Spleen (tissue), 11 donors: ENCODE measurements around the gene C1orf198. TPM values are rescaled to one million over a fixed set of nuclear protein-coding genes. Genes with fewer than 3 reads are reported as not detected.

Experiments used
- DNase-seq: peaks from one replicate; pipeline ENCODE4 v3.0.0-alpha.2; 2020
- H3K27ac ChIP-seq, 8 donors: fragments of 200-600 bp; sonication (generic) in 7 of 8; 1 replicate in 4 of 8; 2 replicates in 4 of 8; pipeline versions ENCODE4 v1.5.0 to v1.8.0; 2016 to 2021; ENCODE audit warnings: inconsistent platforms in 4 of 8, mild to moderate bottlenecking in 4 of 8, moderate library complexity in 1 of 8
- H3K27me3 ChIP-seq, 7 donors: fragments of 200-600 bp; sonication (generic) in 6 of 7; replicated peaks in 1 of 7; 1 replicate in 4 of 7; 2 replicates in 3 of 7; pipeline versions ENCODE4 v1.5.0 to v1.8.0; 2016 to 2021; ENCODE audit warnings: inconsistent platforms in 3 of 7, mild to moderate bottlenecking in 1 of 7
- H3K36me3 ChIP-seq, 6 donors: fragments of 200-600 bp; sonication (generic) in 5 of 6; 1 replicate in 4 of 6; 2 replicates in 2 of 6; pipeline versions ENCODE4 v1.5.0 to v1.8.0; 2016 to 2021; ENCODE audit warnings: inconsistent platforms in 2 of 6
- H3K4me1 ChIP-seq, 6 donors: fragments of 200-600 bp; sonication (generic) in 5 of 6; 1 replicate in 3 of 6; 2 replicates in 3 of 6; pipeline versions ENCODE4 v1.5.0 to v1.8.0; 2016 to 2021; ENCODE audit warnings: inconsistent platforms in 3 of 6
- H3K4me3 ChIP-seq, 8 donors: fragments of 200-600 bp; sonication (generic) in 7 of 8; 1 replicate in 4 of 8; 2 replicates in 4 of 8; pipeline versions ENCODE4 v1.5.0 to v1.8.0; 2016 to 2021; ENCODE audit warnings: inconsistent platforms in 4 of 8, mild to moderate bottlenecking in 4 of 8, moderate library complexity in 2 of 8
- H3K9me3 ChIP-seq, 8 donors: fragments of 200-600 bp; sonication (generic) in 7 of 8; 1 replicate in 4 of 8; 2 replicates in 4 of 8; pipeline versions ENCODE4 v1.5.0 to v1.8.0; 2016 to 2021; ENCODE audit warnings: inconsistent platforms in 4 of 8
- POLR2A ChIP-seq, 3 donors: fragments of 450-650 bp; IDR thresholded peaks; one replicate each; pipeline ENCODE4 v1.5.1; 2017; ENCODE audit warnings: antibody characterized with exemption in 3 of 3, mild to moderate bottlenecking in 1 of 3
- POLR2AphosphoS5 ChIP-seq, 3 donors: sonication (generic); formaldehyde crosslinking; IDR thresholded peaks; one replicate each; pipeline ENCODE4 v1.5.1; 2017; ENCODE audit warnings: antibody characterized with exemption in 3 of 3
- WGBS, 5 donors: extraction: QIAGEN DNeasy Blood & Tissue Kit in 3 of 5; methylation state at CpG; one replicate each; pipeline versions ENCODE4 v1.1.5 to v1.1.7; 2013 to 2018; 5-methylcytosine and 5-hydroxymethylcytosine counted together
- intact Hi-C: fragments of 100-400 bp; cut with DNase I; formaldehyde crosslinking; loops from one replicate; pipeline ENCODE4 v1.15.0; 2023; ENCODE audit warnings: low total_unique reads
- polyA plus RNA-seq, 3 donors: library from polyadenylated mRNA; stranded (reverse); fragments of 200-250 nt; gene quantifications; one replicate each; pipeline ENCODE4 v1.2.1, GENCODE V29; 2013
- total RNA-seq, 7 donors: library from RNA; depleted of rRNA in 3 of 7; stranded (reverse); fragments of >200 nt in 3 of 7; fragmentation: NEBNext Ultra II Directional in 4 of 7; extraction: Animal tissue kit (Norgen Biotek cat#: 25700) in 4 of 7; gene quantifications; one replicate each; pipeline versions ENCODE4 v1.1.0 to v1.2.1, GENCODE V29; 2016 to 2021
- TF ChIP-seq, protein P1 (sequence below), 11 experiments: fragments of 200-600 bp in 7 of 11; fragments of 450-650 bp in 4 of 11; sonication (generic) in 4 of 11; IDR thresholded peaks in 8 of 11; conservative IDR thresholded peaks in 3 of 11; 1 replicate in 7 of 11; 2 replicates in 4 of 11; pipeline versions ENCODE4 v1.4.0 to v1.8.0; 2016 to 2021; ENCODE audit warnings: antibody characterized with exemption in 11 of 11, inconsistent platforms in 4 of 11, mild to moderate bottlenecking in 1 of 11
- donor health status: healthy with polysubstance abuse.
- donor health status: DM: no; HTN: no; CAD: no; lungs with moderate emphysema.
- donor health status: DM: no; HTN: no; CAD: no.
- donor health status: Bipolar disorder and iron deficiency.
- donor health status: healthy.
- donor health status: DM: no; HTN: no; CAD: no.
- donor health status: DM: yes; HTN: yes; CAD: no.

Gene C1orf198
- total and polyA plus RNA-seq, 10 donors = 5.0 to 32.7 (median 18.4) TPM

DNA sequence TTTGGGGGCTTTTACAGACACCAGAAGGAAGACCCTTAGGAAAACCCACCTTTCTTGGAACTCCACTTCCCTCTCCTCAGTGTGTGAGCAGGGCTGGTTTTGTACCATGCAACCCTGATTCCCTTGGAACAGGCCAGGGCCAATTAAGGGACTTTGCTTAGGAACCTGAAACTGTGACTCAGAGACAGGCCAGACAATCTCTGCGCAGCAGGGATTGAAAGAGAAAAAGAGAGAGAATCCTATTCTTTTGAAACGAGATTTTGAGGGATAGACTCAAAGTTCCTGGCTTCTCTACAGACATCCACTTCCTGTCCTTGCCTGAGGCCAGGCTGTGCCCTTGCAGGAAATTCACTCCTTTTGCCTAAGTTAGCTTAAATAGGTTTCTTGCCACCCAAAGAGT, 23.1 kb upstream of the C1orf198 start:
- H3K4me1 ChIP-seq = peaks cover 0 to 9% (median 0%) of the 10 kb centered on the region in 6 donors
- H3K9me3 ChIP-seq = no peaks in the 10 kb centered on the region
- intact Hi-C loops = no loop called here
- H3K4me3 ChIP-seq = no peak overlapping the region
- peaks cover 0 to 3% (median 0%) of the 10 kb centered on the region in 7 donors for H3K27me3 ChIP-seq
- TF ChIP-seq, protein P1, sequence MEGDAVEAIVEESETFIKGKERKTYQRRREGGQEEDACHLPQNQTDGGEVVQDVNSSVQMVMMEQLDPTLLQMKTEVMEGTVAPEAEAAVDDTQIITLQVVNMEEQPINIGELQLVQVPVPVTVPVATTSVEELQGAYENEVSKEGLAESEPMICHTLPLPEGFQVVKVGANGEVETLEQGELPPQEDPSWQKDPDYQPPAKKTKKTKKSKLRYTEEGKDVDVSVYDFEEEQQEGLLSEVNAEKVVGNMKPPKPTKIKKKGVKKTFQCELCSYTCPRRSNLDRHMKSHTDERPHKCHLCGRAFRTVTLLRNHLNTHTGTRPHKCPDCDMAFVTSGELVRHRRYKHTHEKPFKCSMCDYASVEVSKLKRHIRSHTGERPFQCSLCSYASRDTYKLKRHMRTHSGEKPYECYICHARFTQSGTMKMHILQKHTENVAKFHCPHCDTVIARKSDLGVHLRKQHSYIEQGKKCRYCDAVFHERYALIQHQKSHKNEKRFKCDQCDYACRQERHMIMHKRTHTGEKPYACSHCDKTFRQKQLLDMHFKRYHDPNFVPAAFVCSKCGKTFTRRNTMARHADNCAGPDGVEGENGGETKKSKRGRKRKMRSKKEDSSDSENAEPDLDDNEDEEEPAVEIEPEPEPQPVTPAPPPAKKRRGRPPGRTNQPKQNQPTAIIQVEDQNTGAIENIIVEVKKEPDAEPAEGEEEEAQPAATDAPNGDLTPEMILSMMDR (IDR thresholded peaks at IDR 0.05 in 8 of 11, conservative IDR thresholded peaks at IDR 0.05 in 3 of 11) = no peak
- TF ChIP-seq POLR2A (IDR thresholded peaks at IDR 0.05) (no peak), POLR2AphosphoS5 (IDR thresholded peaks at IDR 0.05) (no peak)
- WGBS, 5 donors = 34 to 58% (median 47%) methylated on average over 2 of the region's 2 CpGs
- H3K27ac ChIP-seq = no peak overlapping the region
- no peak for DNase-seq
- no peaks in the 10 kb centered on the region for H3K36me3 ChIP-seq

DNA sequence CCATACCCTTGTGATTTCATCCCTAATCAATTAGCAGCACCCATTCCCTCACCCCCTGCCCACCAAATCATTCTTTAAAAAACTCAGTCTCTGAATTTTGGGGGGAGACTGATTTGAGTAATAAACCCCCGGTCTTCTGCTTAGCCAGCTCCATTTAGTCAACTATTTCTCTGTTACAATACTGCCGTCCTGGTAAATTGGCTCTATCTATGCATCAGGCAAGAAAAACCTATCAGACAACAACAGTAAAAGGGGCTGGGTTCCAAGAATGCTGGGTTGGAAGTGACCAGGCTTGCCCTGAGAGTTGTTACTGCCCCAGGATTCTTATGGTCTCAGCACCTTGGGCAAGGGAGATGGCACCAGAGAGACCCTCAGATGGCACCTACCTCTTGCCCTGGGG, 16.3 kb upstream of the C1orf198 start:
- intact Hi-C loops = no loop called here
- no peaks in the 10 kb centered on the region for H3K36me3 ChIP-seq
- H3K4me3 ChIP-seq = no peak overlapping the region
- TF ChIP-seq, protein P1 (IDR thresholded peaks at IDR 0.05 in 8 of 11, conservative IDR thresholded peaks at IDR 0.05 in 3 of 11) = no peak
- TF ChIP-seq POLR2AphosphoS5 (IDR thresholded peaks at IDR 0.05) (no peak), POLR2A (IDR thresholded peaks at IDR 0.05) (no peak)
- WGBS, 5 donors = 75 to 91% (median 88%) methylated on average over 2 of the region's 2 CpGs
- peaks cover 0 to 53% (median 9%) of the 10 kb centered on the region in 7 donors for H3K27me3 ChIP-seq
- peaks cover 0 to 20% (median 4%) of the 10 kb centered on the region in 8 donors for H3K9me3 ChIP-seq
- no peaks in the 10 kb centered on the region for H3K4me1 ChIP-seq
- DNase-seq = no peak
- no peak overlapping the region for H3K27ac ChIP-seq

DNA sequence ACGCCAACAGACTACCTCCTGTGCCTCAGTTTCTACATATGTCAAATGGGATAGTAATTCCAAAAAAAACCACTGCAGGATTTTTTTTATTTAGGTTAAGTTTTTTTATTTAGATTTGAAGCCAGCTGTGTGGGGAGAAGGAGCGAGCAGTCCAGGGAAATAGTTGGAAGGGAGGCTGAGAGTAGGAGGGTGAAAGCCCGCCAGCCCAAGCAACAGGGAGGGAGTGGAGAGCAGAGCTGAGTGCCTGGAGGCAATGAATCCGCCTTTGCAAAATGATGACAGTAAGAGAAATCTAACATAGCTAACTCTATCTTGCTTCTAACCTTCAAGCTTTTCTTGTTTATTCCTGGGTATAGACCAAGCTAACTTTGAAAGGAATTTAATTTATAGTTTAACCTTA, 15.6 kb upstream of the C1orf198 start:
- DNase-seq = no peak
- Histone ChIP-seq H3K27me3 (peaks cover 0 to 58% (median 9%) of the 10 kb centered on the region in 7 donors), H3K36me3 (no peaks in the 10 kb centered on the region), H3K4me1 (no peaks in the 10 kb centered on the region), H3K9me3 (peaks cover 0 to 20% (median 4%) of the 10 kb centered on the region in 8 donors), H3K4me3 (no peak overlapping the region), H3K27ac (no peak overlapping the region)
- no peak for TF ChIP-seq POLR2AphosphoS5 (IDR thresholded peaks at IDR 0.05)
- TF ChIP-seq, protein P1 (IDR thresholded peaks at IDR 0.05 in 8 of 11, conservative IDR thresholded peaks at IDR 0.05 in 3 of 11) = no peak
- intact Hi-C loops = no loop called here
- 84 to 91% (median 86%) methylated on average over 4 of the region's 4 CpGs for WGBS, 5 donors

DNA sequence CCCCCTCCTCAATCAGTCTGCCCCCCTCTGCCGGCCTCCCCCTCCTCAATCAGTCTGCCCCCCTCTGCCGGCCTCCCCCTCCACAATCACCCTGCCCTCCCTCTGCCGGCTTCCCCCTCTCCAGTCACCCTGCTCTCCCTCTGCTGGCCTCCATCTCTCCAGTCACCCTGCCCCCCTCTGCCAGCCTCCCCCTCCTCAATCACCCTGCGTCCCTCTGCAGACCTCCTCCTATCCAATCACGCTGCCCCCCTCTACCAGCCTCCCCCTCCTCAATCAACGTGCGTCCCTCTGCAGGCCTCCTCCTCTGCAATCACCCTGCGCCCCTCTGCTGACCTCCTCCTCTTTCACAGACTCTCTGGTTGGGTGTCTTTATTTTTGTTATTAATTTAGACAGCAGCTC, 11.5 kb upstream of the C1orf198 start:
- no peak for DNase-seq
- WGBS, 5 donors = 25 to 36% (median 32%) methylated on average over 8 of the region's 8 CpGs
- TF ChIP-seq POLR2AphosphoS5 (IDR thresholded peaks at IDR 0.05) = no peak
- TF ChIP-seq POLR2A (IDR thresholded peaks at IDR 0.05) = no peak
- TF ChIP-seq, protein P1 (IDR thresholded peaks at IDR 0.05 in 8 of 11, conservative IDR thresholded peaks at IDR 0.05 in 3 of 11) = no peak

More for the DNA sequence above, 11.5 kb upstream of the C1orf198 start:
- intact Hi-C loops = no loop called here
- Histone ChIP-seq H3K4me3 (no peak overlapping the region), H3K36me3 (no peaks in the 10 kb centered on the region), H3K27me3 (peaks cover 0 to 76% (median 9%) of the 10 kb centered on the region in 7 donors), H3K4me1 (no peaks in the 10 kb centered on the region), H3K27ac (no peak overlapping the region), H3K9me3 (peaks cover 0 to 10% (median 2%) of the 10 kb centered on the region in 8 donors)
